ENCODE results near the gene C4orf17.
A peak's percentile ranks its signal among the peaks of the same experiment; 100 is the strongest.

The C4orf17 gene

DNA sequence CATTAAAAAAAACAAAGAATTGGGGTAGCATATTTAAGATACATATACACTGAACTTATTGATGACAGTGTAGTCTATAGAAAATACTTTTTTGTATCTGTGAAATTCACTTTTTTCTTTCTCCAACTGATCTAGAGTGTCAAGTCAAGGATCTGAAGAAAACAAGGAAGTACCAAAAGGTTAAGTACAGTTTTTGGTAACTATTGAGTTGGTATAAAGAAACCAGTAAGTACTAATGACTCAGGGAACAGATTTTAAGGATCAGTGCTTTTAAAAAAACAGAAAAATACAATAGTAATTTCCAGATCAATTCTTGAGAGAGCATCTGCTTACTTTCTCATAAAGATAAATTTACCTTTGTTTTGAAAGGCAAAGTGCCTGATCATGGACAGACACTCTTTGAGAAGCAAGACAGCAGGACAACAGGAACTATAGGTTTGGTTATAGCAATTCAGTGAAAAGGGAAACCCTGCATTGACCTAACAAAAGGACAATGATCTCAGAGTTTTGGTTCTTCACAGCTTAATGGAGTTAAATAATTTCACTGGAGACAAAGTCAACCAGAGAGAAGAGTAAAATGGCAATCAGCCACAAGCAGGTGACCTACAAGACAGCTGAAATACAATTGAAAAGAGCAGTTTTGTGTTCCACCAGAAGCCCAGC, 29.6 kb downstream of the C4orf17 start:
- DNase-seq: no peak

- DNase-seq: no peak
Measured at GRCh38 chr4:99552872-99553271, 42.1 kb downstream of the C4orf17 start.

DNA sequence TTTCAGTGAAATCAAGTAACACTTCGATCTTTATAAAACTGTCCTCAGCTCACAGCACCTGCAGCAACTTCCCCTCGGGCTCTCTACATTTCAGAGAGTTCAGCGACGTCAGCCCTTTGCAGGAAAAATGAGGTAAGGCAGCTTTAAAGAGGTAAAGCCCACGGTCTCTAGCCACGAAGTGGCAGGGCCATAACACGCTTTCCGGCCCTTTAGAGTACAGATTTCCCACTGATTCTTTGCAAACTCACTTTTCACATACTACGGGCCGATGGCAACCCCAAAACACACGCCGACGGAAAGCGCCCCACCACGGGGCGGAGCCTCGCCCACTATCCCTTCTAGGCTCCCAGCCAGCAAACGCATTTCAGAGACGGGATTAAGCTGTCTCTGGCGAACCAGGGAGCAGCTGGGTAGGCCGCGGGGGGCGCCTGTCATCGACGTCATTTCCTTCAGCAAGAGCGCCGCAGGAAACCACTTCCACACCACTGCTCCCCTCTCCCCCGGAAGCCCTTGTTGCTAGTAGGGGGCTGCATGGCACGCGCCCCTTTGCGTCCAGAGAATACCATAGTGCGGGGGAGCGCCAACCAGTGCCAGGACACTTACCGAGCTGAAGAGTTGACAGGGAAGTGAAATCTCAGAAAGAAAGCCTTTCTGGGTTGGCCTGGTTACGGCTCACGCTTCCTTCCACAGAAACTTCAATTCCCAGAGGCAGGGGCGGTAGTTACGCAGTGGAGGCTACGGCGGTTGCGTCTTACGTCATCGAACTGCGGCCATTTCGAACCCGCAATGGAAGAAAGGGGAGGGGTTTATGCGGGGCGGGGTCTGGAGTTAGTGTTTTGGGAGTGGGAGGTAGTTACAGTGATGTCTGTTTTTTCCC, 52.7 kb downstream of the C4orf17 start, which contains the start of gene TRMT10A:
TRMT10A (minus strand) TSS at position 730 of the 877 bp plus-strand sequence. CDS start 4,701 bp downstream, outside the sequence.
- peak; percentile 96 to 98 for DNase-seq

DNA sequence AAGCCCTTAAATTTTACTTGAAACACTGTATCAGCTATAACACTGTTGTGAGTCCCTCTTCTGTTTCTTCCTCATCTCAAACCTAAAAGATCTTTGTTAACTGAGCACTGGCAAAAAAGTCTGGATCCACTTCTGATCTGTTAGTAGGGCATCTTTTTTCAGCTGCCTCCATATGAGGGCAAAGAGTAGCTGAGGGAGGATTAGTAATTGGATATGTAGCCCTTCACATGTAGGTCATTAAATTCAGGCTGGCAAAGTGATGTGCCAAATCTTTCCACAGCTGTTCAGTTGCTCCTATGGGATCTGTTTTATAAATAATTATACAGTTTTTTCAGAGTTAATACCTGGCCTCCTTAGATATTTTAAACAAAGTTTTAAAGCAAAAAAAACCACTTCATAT, 54.1 kb downstream of the C4orf17 start:
- DNase-seq: no peak

DNA sequence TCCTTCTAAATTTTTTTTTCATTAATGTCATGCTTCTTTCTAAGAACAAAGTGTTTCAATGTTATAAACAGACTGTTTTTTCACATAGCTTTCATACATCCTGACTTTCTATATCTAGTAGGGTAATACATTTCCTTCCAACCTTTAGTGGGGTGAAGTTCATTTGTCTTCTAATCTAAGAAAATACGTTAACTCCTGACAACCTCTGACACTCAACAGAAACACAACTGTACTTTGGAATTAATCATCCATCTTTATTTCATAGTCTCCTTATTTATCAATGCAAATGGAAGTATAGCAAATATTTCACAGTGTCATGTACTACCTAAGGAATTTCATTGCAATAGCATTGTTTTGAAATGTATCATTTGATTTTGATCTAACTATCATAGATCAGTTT, 61.1 kb downstream of the C4orf17 start:
- no peak for DNase-seq

- DNase-seq: no peak
Measured at GRCh38 chr4:99572527-99573240, 61.9 kb downstream of the C4orf17 start.

DNA sequence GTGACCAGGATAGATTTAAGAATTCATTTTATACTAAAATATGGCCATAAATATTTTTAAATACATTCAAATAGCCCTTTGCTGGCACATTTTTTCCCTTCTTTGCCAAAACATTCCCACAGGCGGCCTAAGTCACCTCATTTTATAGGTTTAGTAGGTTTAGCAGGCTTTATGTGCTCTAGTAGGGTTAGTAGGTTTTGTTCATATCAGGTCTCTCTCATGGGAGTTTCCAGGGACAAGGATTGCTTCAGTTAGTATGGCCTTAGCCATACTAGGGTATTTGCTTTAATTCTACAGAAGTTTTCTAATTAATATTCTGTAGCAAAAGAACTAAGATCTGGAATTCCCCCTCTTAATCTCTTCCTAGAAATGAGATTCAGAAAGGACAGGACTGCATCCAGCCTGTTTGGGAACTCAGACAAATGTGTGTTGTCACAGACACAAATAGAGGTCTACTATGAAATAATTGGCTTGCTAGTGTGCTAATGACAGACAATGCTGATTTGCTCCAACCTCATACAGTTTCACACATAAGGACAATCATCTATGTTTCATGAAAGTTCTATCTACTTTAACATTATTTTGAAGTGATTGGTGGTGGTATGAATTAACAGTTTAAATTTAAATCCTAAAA, 63.0 kb downstream of the C4orf17 start:
- DNase-seq: no peak

GRCh38 chr4:99574530-99575324, 63.9 kb downstream of the C4orf17 start, which contains the start of gene MTTP:
Gene MTTP (plus strand): TSS chr4:99574824. CDS start chr4:99574910, 86 bp downstream.
- no peak for DNase-seq

- no peak for DNase-seq
Measured at GRCh38 chr4:99578714-99579113, 67.9 kb downstream of the C4orf17 start.

DNA sequence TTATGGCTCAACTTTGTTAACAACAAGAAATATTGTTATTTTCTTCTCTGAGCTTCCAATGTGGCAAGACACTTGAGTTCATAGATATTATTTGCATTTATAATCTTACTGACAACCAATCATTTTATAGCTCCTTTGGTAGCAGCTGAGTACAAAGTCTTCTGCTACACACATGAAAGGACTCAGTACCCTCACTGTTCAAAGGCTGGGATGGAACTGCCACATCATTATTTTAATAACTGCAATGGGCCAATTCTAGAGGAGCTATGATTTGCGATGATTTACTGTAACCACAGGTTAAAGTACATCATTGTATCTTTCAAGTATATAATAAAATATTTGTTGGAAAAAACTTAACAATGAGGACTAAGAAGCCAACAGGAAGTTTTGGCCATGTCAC, 74.7 kb downstream of the C4orf17 start:
- DNase-seq: no peak

- DNase-seq: no peak
Measured at GRCh38 chr4:99586322-99586721, 75.5 kb downstream of the C4orf17 start.

- no peak for DNase-seq
Measured at GRCh38 chr4:99586797-99587196, 76.0 kb downstream of the C4orf17 start.

DNA sequence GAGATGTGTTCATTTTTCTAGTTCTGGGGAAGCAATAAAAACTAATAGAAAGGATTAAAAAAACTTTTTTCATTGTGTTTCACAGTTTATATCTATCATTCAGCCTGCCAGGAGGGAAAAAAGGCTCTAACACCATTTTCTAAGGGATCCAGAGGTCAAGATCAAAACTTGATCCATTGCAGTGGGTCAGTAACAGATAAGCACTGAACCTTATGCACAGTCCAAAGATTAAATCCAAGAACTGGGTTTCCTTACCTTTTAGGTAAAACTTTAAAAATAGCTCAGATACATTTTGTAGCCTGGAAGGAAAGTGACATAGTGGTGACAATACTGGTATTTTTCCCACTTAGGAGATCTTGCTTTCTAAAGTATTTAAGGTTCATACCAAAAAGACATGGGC, 76.5 kb downstream of the C4orf17 start:
- DNase-seq: no peak

- DNase-seq: no peak
Measured at GRCh38 chr4:99587803-99588202, 77.0 kb downstream of the C4orf17 start.

DNA sequence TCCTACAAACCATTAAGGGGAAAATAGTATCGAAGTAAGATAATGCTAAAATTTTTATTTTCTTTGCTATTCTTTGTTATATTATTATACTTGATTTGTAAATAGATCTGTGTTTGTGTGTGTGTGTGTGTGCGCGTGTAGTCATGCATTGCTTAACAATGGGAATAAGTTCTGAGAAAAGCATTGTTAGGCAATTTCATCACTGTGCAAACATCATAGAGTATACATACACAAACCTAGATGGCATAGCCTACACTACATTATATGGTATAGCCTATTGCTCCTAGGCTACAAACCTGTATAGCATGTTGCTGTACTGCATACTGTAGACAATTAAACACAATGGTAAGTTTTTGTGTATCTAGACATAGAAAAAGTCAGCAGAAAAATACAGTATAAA, 80.9 kb downstream of the C4orf17 start:
- DNase-seq: no peak

All from Kasumi-1 (cell line).